IMR-90 (cell line): ENCODE results near the gene BANP. TPM values are rescaled to one million over a fixed set of nuclear protein-coding genes. Genes with fewer than 3 reads are reported as not detected.
A peak's percentile ranks its signal among the peaks of the same experiment; 100 is the strongest.

Source experiments
- ATAC-seq: fragments of 200-7000 bp; cut with Tn5 transposase; 2 replicates; pipeline ENCODE4 v1.9.1; 2020; ENCODE audit warnings: low read depth, mild to moderate bottlenecking, moderate library complexity
- BruUV-seq: library from RNA; stranded (reverse); fragments of 400-500 nt; replicated peaks from 2 replicates; lab custom pipeline; 2021; lab: Mats Ljungman, UMichigan
- CTCF ChIA-PET: fragments of 300-600 bp; formaldehyde crosslinking; extraction: SDS; loops from one replicate; lab custom pipeline; 2021; ENCODE audit warnings: antibody characterized with exemption; lab: Yijun Ruan, JAX
- POLR2A ChIA-PET: fragments of 300-600 bp; sonication (Branson Sonifier 250); formaldehyde crosslinking; loops from one replicate; lab custom pipeline; 2022; ENCODE audit warnings: antibody characterized with exemption; ENCODE audit not compliant: unreplicated experiment; lab: Charles Lee
- DNase-seq: peaks from one replicate; pipeline ENCODE4 v3.0.0; 2013
- H2AFZ ChIP-seq: replicated peaks from 2 replicates; pipeline ENCODE3; 2013; ENCODE audit warnings: low read length, mild to moderate bottlenecking; ENCODE audit not compliant: poor library complexity
- H2AK5ac ChIP-seq: 2 replicates; pipeline ENCODE4 v1.6.1; 2013; ENCODE audit warnings: low read depth, low read length, inconsistent platforms
- H2AK9ac ChIP-seq: replicated peaks from 2 replicates; pipeline ENCODE3; 2013; ENCODE audit warnings: mild to moderate bottlenecking, low read depth, low read length, moderate library complexity; ENCODE audit not compliant: poor library complexity
- H2BK120ac ChIP-seq: 2 replicates; pipeline ENCODE4 v1.6.1; 2013; ENCODE audit warnings: low read depth, low read length, inconsistent platforms
- H2BK15ac ChIP-seq: 3 replicates; pipeline ENCODE4 v1.6.1; 2013; ENCODE audit warnings: low read depth, low read length, inconsistent platforms
- H2BK20ac ChIP-seq: 2 replicates; pipeline ENCODE4 v1.6.1; 2013; ENCODE audit warnings: low read depth, mild to moderate bottlenecking, inconsistent platforms, low read length, moderate library complexity
- H2BK5ac ChIP-seq: 2 replicates; pipeline ENCODE4 v1.6.1; 2013; ENCODE audit warnings: mild to moderate bottlenecking, low read depth, low read length, inconsistent platforms; ENCODE audit not compliant: poor library complexity, severe bottlenecking
- H3K14ac ChIP-seq: replicated peaks from 2 replicates; pipeline ENCODE4 v1.6.1; 2013; ENCODE audit warnings: low read depth, low read length, inconsistent platforms
- H3K18ac ChIP-seq: 2 replicates; pipeline ENCODE4 v1.6.1; 2013; ENCODE audit warnings: low read depth, low read length, control low read depth
- H3K23ac ChIP-seq: 2 replicates; pipeline ENCODE4 v1.6.1; 2013; ENCODE audit warnings: low read depth, low read length, inconsistent platforms
- H3K27ac ChIP-seq: 2 replicates; pipeline ENCODE4 v1.5.1; 2013; ENCODE audit warnings: mild to moderate bottlenecking, control low read depth, low read length; ENCODE audit not compliant: insufficient read depth
- H3K27me3 ChIP-seq: 2 replicates; pipeline ENCODE4 v1.6.1; 2013; ENCODE audit warnings: low read length; ENCODE audit not compliant: control insufficient read depth, insufficient read depth
- H3K36me3 ChIP-seq: 2 replicates; pipeline ENCODE4 v1.6.1; 2013; ENCODE audit warnings: low read length, mixed read lengths; ENCODE audit not compliant: control insufficient read depth, insufficient read depth
- H3K4ac ChIP-seq: 2 replicates; pipeline ENCODE4 v1.6.1; 2013; ENCODE audit warnings: low read depth, low read length, inconsistent platforms
- H3K4me1 ChIP-seq: 2 replicates; pipeline ENCODE4 v1.6.1; 2013; ENCODE audit warnings: low read length, mixed read lengths; ENCODE audit not compliant: control insufficient read depth, insufficient read depth
- H3K4me2 ChIP-seq: 2 replicates; pipeline ENCODE4 v1.6.1; 2013; ENCODE audit warnings: low read depth, mild to moderate bottlenecking, control low read depth, low read length, moderate library complexity
- H3K4me3 ChIP-seq: 2 replicates; pipeline ENCODE4 v1.5.1; 2013; ENCODE audit warnings: low read depth, mild to moderate bottlenecking, control low read depth, low read length, moderate library complexity; ENCODE audit not compliant: insufficient read depth
- H3K56ac ChIP-seq: 2 replicates; pipeline ENCODE4 v1.6.1; 2013; ENCODE audit warnings: low read length, inconsistent platforms; ENCODE audit not compliant: insufficient read depth; ENCODE audit errors: extremely low read depth
- H3K79me1 ChIP-seq, 2 experiments: 2 replicates each; pipeline ENCODE4 v1.6.1; 2013; ENCODE audit warnings: low read length in 2 of 2, inconsistent platforms in 1 of 2, low read depth in 1 of 2
- H3K9ac ChIP-seq: 2 replicates; pipeline ENCODE4 v1.6.1; 2013; ENCODE audit warnings: low read depth, low read length, control low read depth
- H3K9me1 ChIP-seq: 2 replicates; pipeline ENCODE4 v1.6.1; 2013; ENCODE audit warnings: low read length, inconsistent platforms; ENCODE audit not compliant: insufficient read depth
- H3K9me3 ChIP-seq: 2 replicates; pipeline ENCODE4 v1.6.1; 2013; ENCODE audit warnings: low read length; ENCODE audit not compliant: control insufficient read depth, insufficient read depth
- H4K20me1 ChIP-seq: 2 replicates; pipeline ENCODE4 v1.6.1; 2013; ENCODE audit warnings: low read length, inconsistent platforms; ENCODE audit not compliant: insufficient read depth
- H4K5ac ChIP-seq: 2 replicates; pipeline ENCODE4 v1.6.1; 2013; ENCODE audit warnings: mild to moderate bottlenecking, low read depth, low read length, control low read depth
- H4K8ac ChIP-seq, 2 experiments: 2 replicates each; pipeline ENCODE4 v1.6.1; 2013; ENCODE audit warnings: low read depth in 2 of 2, low read length in 2 of 2, control low read depth in 1 of 2, inconsistent platforms in 1 of 2
- H4K91ac ChIP-seq: 2 replicates; pipeline ENCODE4 v1.6.1; 2013; ENCODE audit warnings: low read depth, low read length, inconsistent platforms; ENCODE audit not compliant: insufficient read depth
- CEBPB ChIP-seq: IDR thresholded peaks from 2 replicates; pipeline ENCODE4 v1.6.1; 2012; ENCODE audit warnings: low read depth, low read length, improper control_type of control experiment
- CHD1 ChIP-seq: IDR thresholded peaks from 2 replicates; pipeline ENCODE4 v1.6.1; 2012; ENCODE audit warnings: low read depth, low read length, improper control_type of control experiment
- FOS ChIP-seq: fragments of 150-350 bp; IDR thresholded peaks from 2 replicates; pipeline ENCODE4 v1.6.1; 2016; ENCODE audit warnings: low read depth, low read length
- MAFK ChIP-seq: IDR thresholded peaks from 2 replicates; pipeline ENCODE4 v1.6.1; 2012; ENCODE audit warnings: low read depth, low read length, improper control_type of control experiment
- MAZ ChIP-seq: IDR thresholded peaks from 2 replicates; pipeline ENCODE4 v1.6.1; 2012; ENCODE audit warnings: low read depth, mild to moderate bottlenecking, low read length, improper control_type of control experiment, moderate library complexity, borderline replicate concordance
- NFE2L2 ChIP-seq: fragments of 150-350 bp; IDR thresholded peaks from 2 replicates; pipeline ENCODE4 v1.6.1; 2016; ENCODE audit warnings: low read depth, mild to moderate bottlenecking, low read length
- RAD21 ChIP-seq: IDR thresholded peaks from 2 replicates; pipeline ENCODE4 v1.6.1; 2012; ENCODE audit warnings: low read length, improper control_type of control experiment
- RFX5 ChIP-seq: IDR thresholded peaks from 2 replicates; pipeline ENCODE4 v1.8.0; 2012; ENCODE audit warnings: low read depth, mild to moderate bottlenecking, low read length, moderate library complexity
- SMC3 ChIP-seq: fragments of 150-350 bp; IDR thresholded peaks from 2 replicates; pipeline ENCODE4 v1.6.1; 2016; ENCODE audit warnings: low read depth, mild to moderate bottlenecking, antibody characterized with exemption, low read length, moderate library complexity
- WGBS, 2 experiments: methylation state at CpG; one replicate each; pipeline versions ENCODE4 v1.1.5 to v1.1.7; 2013; ENCODE audit warnings: missing lambda C conversion rate in 2 of 2; ENCODE audit not compliant: insufficient read length in 1 of 2; ENCODE audit errors: extremely low coverage in 2 of 2; 5-methylcytosine and 5-hydroxymethylcytosine counted together
- dilution Hi-C: fragments of 300-500 bp; cut with HindIII; formaldehyde crosslinking; loops from one replicate; pipeline ENCODE4 v1.14.3; 2018; ENCODE audit warnings: low sequenced_read_pairs; ENCODE audit not compliant: unreplicated experiment
- in situ Hi-C: fragments of 300-500 bp; cut with MboI; formaldehyde crosslinking; loops from 3 replicates; pipeline ENCODE4 v1.14.3; 2019; ENCODE audit warnings: low sequenced_read_pairs, inconsistent platforms, mixed read lengths
- intact Hi-C: fragments of 100-400 bp; cut with micrococcal nuclease; formaldehyde crosslinking; loops from 2 replicates; pipeline ENCODE4 v1.10.0; 2022
- polyA plus RNA-seq, 3 experiments: library from polyadenylated mRNA; depleted of rRNA; stranded (reverse); fragments of >200 nt; gene quantifications; 2 replicates each; pipeline ENCODE4 v1.2.3, GENCODE V29; 2012; ENCODE audit warnings: low replicate concordance in 1 of 3
- total RNA-seq: library from RNA; depleted of rRNA; stranded (reverse); fragments of >200 nt; gene quantifications from 2 replicates; pipeline ENCODE4 v1.2.3, GENCODE V29; 2012
- TF ChIP-seq, protein P1 (sequence below): fragments of 150-350 bp; IDR thresholded peaks from 2 replicates; pipeline ENCODE4 v1.6.1; 2016; ENCODE audit warnings: low read depth, mild to moderate bottlenecking, low read length, moderate library complexity, borderline replicate concordance
- TF ChIP-seq, protein P2 (sequence below): conservative IDR thresholded peaks from 2 replicates; pipeline ENCODE4 v1.5.1; 2012; ENCODE audit warnings: mild to moderate bottlenecking, low read depth, low read length, improper control_type of control experiment

The BANP gene
- total and polyA plus RNA-seq, 2 of the 4 experiments (the other 2 are of a cell fraction): 17.4 to 17.9 TPM

DNA sequence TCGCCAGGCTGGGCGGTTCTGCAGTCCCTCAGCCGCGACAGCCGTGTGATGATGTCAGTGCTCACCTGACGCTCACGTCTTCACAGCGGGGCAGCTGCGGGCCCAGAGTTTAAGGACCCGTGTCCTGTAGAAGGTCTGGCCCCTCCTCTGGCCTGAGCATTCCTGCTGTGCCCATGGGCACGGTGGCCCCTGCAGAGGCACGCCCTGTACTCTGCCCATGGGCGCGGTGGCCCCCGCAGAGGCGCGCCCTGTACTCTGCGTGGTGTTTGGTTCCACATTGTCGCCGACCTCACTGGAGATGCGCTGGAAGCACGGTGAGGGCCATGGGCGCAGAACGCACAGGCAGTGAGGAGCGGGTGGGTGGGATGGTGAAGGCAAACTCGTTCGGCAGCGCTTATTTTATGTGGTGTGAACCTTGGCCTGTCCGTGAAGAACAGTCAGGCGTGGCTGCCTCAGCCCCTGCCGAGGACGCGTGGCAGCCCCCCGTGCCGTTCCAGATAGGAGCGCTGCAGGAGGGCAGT is 122.0 kb downstream of the BANP start:
- H4K20me1 ChIP-seq: no peaks in the 10 kb centered on the region; the same call in 1 of the 2 replicates
- POLR2A ChIA-PET: no interaction called here
- TF ChIP-seq FOS (no peak), CHD1 (no peak), MAZ (no peak), RFX5 (no peak), SMC3 (no peak), RAD21 (no peak), MAFK (no peak), NFE2L2 (no peak), CEBPB (no peak)
- TF ChIP-seq, protein P1, sequence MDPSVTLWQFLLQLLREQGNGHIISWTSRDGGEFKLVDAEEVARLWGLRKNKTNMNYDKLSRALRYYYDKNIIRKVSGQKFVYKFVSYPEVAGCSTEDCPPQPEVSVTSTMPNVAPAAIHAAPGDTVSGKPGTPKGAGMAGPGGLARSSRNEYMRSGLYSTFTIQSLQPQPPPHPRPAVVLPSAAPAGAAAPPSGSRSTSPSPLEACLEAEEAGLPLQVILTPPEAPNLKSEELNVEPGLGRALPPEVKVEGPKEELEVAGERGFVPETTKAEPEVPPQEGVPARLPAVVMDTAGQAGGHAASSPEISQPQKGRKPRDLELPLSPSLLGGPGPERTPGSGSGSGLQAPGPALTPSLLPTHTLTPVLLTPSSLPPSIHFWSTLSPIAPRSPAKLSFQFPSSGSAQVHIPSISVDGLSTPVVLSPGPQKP: no peak
- TF ChIP-seq, protein P2, sequence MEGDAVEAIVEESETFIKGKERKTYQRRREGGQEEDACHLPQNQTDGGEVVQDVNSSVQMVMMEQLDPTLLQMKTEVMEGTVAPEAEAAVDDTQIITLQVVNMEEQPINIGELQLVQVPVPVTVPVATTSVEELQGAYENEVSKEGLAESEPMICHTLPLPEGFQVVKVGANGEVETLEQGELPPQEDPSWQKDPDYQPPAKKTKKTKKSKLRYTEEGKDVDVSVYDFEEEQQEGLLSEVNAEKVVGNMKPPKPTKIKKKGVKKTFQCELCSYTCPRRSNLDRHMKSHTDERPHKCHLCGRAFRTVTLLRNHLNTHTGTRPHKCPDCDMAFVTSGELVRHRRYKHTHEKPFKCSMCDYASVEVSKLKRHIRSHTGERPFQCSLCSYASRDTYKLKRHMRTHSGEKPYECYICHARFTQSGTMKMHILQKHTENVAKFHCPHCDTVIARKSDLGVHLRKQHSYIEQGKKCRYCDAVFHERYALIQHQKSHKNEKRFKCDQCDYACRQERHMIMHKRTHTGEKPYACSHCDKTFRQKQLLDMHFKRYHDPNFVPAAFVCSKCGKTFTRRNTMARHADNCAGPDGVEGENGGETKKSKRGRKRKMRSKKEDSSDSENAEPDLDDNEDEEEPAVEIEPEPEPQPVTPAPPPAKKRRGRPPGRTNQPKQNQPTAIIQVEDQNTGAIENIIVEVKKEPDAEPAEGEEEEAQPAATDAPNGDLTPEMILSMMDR: no peak

More for the DNA sequence above, 122.0 kb downstream of the BANP start:
- in situ Hi-C loops: no loop called here
- Histone ChIP-seq H3K36me3 (peaks cover 38% of the 10 kb centered on the region), H3K9me3 (no peaks in the 10 kb centered on the region), H3K4ac (no peak overlapping the region), H3K18ac (no peak overlapping the region), H2BK15ac (no peak overlapping the region), H2AFZ (no peak overlapping the region), H2BK20ac (no peak overlapping the region), H3K23ac (no peak overlapping the region), H3K4me1 (no peaks in the 10 kb centered on the region), H3K27me3 (no peaks in the 10 kb centered on the region), H2AK5ac (no peak overlapping the region), H2AK9ac (peak overlapping the region; percentile 42), H3K14ac (no peak overlapping the region), H3K27ac (no peak overlapping the region), H3K9me1 (no peaks in the 10 kb centered on the region; the same call in 1 of the 2 replicates), H3K4me2 (no peak overlapping the region), H3K4me3 (no peak overlapping the region), H3K9ac (no peak overlapping the region), H3K79me1 (no peaks in the 10 kb centered on the region), H2BK120ac (no peak overlapping the region), H2BK5ac (no peak overlapping the region), H4K5ac (no peak overlapping the region), H4K91ac (no peak overlapping the region), H3K56ac (no peak overlapping the region), H4K8ac (no peak overlapping the region)
- WGBS, 2 experiments: 94% methylated on average over 16 of the region's 36 CpGs; no CpG with 5 or more reads in 1 of the 2 experiments
- dilution Hi-C loops: no loop called here
- no peak for ATAC-seq
- BruUV-seq: no TSS peak
- intact Hi-C loops: no loop called here
- DNase-seq: no peak
- CTCF ChIA-PET: no interaction called here
